ENCODE measurements around the gene CRLF3. TPM values are rescaled to one million over a fixed set of nuclear protein-coding genes. Genes with fewer than 3 reads are reported as not detected.
"Not testable (repeated sequence)": the region's sequence is repeated elsewhere in the genome, so short reads cannot be mapped to it uniquely, and the experiment has no call there.

The CRLF3 gene
- total RNA-seq, 4 donors from 2014 or later, result 1.0 to 23.4 (median 8.7) TPM

DNA sequence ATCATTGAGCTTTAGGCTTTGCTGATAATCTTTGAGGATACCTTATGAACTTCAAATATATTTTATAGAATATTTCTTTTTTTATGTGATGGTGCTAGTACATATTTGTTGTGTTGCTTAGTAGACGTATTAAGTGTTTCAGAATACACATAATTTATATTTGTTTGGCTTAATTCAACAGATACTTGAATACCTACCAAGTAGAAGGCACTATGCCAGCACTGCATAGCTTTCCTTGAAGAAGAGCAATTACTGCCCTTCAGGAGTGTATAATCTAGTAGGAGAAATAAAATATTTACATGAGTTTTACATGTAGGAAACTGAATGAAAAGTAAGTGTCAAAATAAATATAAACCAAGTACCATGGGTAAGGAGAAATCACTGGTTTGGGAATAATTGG, 81.8 kb downstream of the CRLF3 start:
- H3K27ac ChIP-seq; H3K9me3 ChIP-seq; H3K4me1 ChIP-seq; DNase-seq; H3K4me3 ChIP-seq; H3K36me3 ChIP-seq; intact Hi-C loops (cut with DNase I; ENCODE audit: low total_unique reads); H3K27me3 ChIP-seq: not testable (repeated sequence)

DNA sequence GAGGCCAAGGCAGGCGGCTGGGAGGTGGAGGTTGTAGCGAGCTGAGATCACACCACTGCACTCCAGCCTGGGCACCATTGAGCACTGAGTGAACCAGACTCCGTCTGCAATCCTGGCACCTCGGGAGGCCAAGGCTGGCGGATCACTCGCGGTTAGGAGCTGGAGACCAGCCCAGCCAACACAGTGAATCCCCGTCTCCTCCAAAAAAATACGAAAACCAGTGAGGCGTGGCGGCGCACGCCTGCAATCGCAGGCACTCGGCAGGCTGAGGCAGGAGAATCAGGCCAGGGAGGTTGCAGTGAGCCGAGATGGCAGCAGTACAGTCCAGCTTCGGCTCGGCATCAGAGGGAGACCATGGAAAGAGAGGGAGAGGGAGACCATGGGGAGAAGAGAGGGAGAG, 88.1 kb downstream of the CRLF3 start:
- H3K36me3 ChIP-seq; H3K4me1 ChIP-seq; DNase-seq; H3K4me3 ChIP-seq; H3K27me3 ChIP-seq; intact Hi-C loops (cut with DNase I; ENCODE audit: low total_unique reads); H3K27ac ChIP-seq; H3K9me3 ChIP-seq: not testable (repeated sequence)

DNA sequence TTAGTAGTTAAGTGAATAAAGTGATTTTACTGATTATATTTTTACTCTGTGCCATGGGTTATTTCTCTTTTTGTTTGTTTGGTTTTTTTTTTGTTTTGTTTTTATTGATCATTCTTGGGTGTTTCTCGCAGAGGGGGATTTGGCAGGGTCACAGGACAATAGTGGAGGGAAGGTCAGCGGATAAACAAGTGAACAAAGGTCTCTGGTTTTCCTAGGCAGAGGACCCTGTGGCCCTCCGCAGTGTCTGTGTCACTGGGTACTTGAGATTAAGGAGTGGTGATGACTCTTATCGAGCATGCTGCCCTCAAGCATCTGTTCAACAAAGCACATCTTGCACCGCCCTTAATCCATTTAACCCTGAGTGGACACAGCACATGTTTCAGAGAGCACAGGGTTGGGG, 88.8 kb downstream of the CRLF3 start:
- H3K4me3 ChIP-seq; DNase-seq; H3K36me3 ChIP-seq; H3K9me3 ChIP-seq; intact Hi-C loops (cut with DNase I; ENCODE audit: low total_unique reads); H3K27ac ChIP-seq; H3K27me3 ChIP-seq; H3K4me1 ChIP-seq: not testable (repeated sequence)

DNA sequence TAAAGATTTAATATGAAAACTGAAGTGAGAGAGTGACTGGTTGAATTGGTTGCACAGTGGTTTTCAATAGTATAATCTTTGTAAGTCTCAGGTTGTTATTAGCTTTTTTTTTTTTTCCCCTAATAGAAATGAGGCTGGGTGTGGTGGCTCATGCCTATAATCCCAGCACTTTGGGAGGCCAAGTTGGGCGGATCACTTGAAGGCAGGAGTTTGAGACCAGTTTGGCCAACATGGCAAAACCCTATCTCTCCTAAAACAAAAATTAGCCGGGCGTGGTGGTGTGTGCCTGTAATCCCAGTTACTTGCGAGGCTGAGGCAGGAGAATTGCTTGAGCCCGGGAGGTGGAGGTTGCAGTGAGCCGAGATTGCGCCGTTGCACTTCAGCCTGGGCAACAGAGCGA, 89.3 kb downstream of the CRLF3 start:
- H3K27me3 ChIP-seq; H3K4me3 ChIP-seq; DNase-seq; H3K9me3 ChIP-seq; intact Hi-C loops (cut with DNase I; ENCODE audit: low total_unique reads); H3K4me1 ChIP-seq; H3K36me3 ChIP-seq; H3K27ac ChIP-seq: not testable (repeated sequence)

DNA sequence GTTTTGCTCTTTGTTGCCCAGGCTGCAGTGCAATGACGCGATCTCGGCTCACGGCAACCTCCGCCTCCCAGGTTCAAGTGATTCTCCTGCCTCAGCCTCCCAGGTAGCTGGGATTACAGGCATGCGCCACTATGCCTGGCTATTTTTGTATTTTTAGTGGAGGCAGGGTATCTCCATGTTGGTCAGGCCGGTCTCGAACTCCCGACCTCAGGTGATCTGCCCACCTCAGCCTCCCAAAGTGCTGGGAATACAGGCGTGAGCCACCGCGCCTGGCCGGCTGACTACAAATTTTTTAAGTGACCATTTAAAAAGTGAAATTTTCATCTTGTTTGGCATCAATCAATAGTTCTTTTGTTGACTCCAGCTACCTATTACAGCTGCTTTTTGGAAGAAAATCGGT, 90.3 kb downstream of the CRLF3 start:
- H3K36me3 ChIP-seq; H3K27ac ChIP-seq; H3K4me3 ChIP-seq; intact Hi-C loops (cut with DNase I; ENCODE audit: low total_unique reads); H3K27me3 ChIP-seq; H3K4me1 ChIP-seq; H3K9me3 ChIP-seq: not testable (repeated sequence)
- DNase-seq, result peak in 1 of 2 donors; percentile 4

Small RNA genes lying within 50 kb of the gene (small RNA-seq; reads per million reads assigned to genes)
- not detected for gene RNU6-298P

Other genes starting within 250 kb of the CRLF3 start
- gene ATAD5, start 7.3 kb upstream of the CRLF3 start, total RNA-seq, result 1 to 10 TPM; 1.3 to 8.8 (median 5.2) TPM
- gene TEFM, start 81.5 kb upstream of the CRLF3 start, total RNA-seq, result 10 to 100 TPM in 3 of 4 donors, 1 to 10 TPM in 1; 7.4 to 47.4 (median 28.6) TPM
- gene ADAP2, start 97.3 kb upstream of the CRLF3 start, total RNA-seq, result 10 to 100 TPM in 3 of 4 donors, not detected in 1; 10.3 to 17.6 (median 10.9) TPM
- 10 to 100 TPM; 13.4 to 20.7 (median 16.8) TPM for gene RNF135, start 146.3 kb upstream of the CRLF3 start, total RNA-seq